RCC 7860 (cell line): ENCODE measurements around the gene PPARA.
"Not testable (repeated sequence)": the region's sequence is repeated elsewhere in the genome, so short reads cannot be mapped to it uniquely, and the experiment has no call there.

Source experiments
- DNase-seq: peaks from one replicate; pipeline ENCODE4 v3.0.0-alpha.2; 2015; ENCODE audit warnings: low spot score
- FAIRE-seq: peaks from 2 replicates; lab custom pipeline; 2012; peaks lifted over from hg19 to GRCh38; lab: Jason Lieb, UNC

Gene PPARA

GRCh38 chr22:46265627-46266026 lies 115.3 kb downstream of the PPARA start:
- DNase-seq, FAIRE-seq: not testable (repeated sequence)

GRCh38 chr22:46267431-46268279 lies 117.3 kb downstream of the PPARA start, which contains the start of gene TTC38:
Gene TTC38, plus strand, starts transcription at chr22:46268008. Its CDS starts 32 bp downstream, at chr22:46268040.
- DNase-seq, result peak; percentile 77
- no peak for FAIRE-seq

- FAIRE-seq, result no peak
- DNase-seq, result no peak
Observed at GRCh38 chr22:46269564-46269963, 119.2 kb downstream of the PPARA start.

- DNase-seq (no peak), FAIRE-seq (no peak)
Observed at GRCh38 chr22:46272196-46272595, 121.9 kb downstream of the PPARA start.

GRCh38 chr22:46272762-46273431 lies 122.6 kb downstream of the PPARA start:
- DNase-seq (no peak), FAIRE-seq (no peak)

- DNase-seq (no peak), FAIRE-seq (no peak)
Observed at GRCh38 chr22:46273432-46274148, 123.3 kb downstream of the PPARA start.

- no peak for DNase-seq
- no peak for FAIRE-seq
Observed at GRCh38 chr22:46274381-46274780, 124.1 kb downstream of the PPARA start.

- FAIRE-seq (no peak), DNase-seq (no peak)
Observed at GRCh38 chr22:46275455-46276122, 125.3 kb downstream of the PPARA start.

- FAIRE-seq (peak; percentile 55), DNase-seq (no peak)
Observed at GRCh38 chr22:46276563-46276962, 126.2 kb downstream of the PPARA start.

GRCh38 chr22:46278656-46279645 lies 128.6 kb downstream of the PPARA start:
- FAIRE-seq, result no peak
- DNase-seq, result no peak

- DNase-seq (no peak), FAIRE-seq (no peak)
Observed at GRCh38 chr22:46280063-46280817, 129.9 kb downstream of the PPARA start.

- no peak for DNase-seq
- FAIRE-seq, result no peak
Observed at GRCh38 chr22:46280999-46281623, 130.8 kb downstream of the PPARA start.

- FAIRE-seq, result no peak
- no peak for DNase-seq
Observed at GRCh38 chr22:46281866-46282678, 131.7 kb downstream of the PPARA start.

GRCh38 chr22:46286006-46286405 lies 135.7 kb downstream of the PPARA start:
- DNase-seq (no peak), FAIRE-seq (no peak)

GRCh38 chr22:46286941-46287872 lies 136.9 kb downstream of the PPARA start:
- no peak for FAIRE-seq
- DNase-seq, result no peak

- DNase-seq, result no peak
- no peak for FAIRE-seq
Observed at GRCh38 chr22:46287873-46288751, 137.8 kb downstream of the PPARA start.
